ENCODE measurements around the gene COBL.
A peak's percentile ranks its signal among the peaks of the same experiment; 100 is the strongest.

The COBL gene

GRCh38 chr7:51138123-51139085, 178.2 kb downstream of the COBL start:
- DNase-seq = peak; percentile 40

DNA sequence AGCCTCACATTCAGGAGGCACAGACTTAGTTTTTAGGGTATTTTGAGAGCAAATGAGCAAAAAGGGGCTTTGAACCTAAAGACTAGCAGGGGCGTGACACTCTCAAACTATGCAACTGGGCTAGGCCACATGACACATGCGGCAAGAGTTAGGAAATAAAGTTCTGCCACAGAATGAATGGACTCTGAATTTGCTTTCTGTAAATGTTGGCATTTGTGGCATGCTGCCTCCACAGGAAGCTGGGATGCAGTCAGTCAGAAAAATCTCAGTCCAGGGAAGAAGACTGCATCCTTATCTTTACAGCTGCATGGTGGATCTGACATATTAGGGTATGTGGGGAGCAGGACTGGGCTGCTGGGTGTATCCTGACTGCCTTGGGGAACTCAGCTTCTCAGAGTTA, 181.0 kb downstream of the COBL start:
- no peak for DNase-seq

DNA sequence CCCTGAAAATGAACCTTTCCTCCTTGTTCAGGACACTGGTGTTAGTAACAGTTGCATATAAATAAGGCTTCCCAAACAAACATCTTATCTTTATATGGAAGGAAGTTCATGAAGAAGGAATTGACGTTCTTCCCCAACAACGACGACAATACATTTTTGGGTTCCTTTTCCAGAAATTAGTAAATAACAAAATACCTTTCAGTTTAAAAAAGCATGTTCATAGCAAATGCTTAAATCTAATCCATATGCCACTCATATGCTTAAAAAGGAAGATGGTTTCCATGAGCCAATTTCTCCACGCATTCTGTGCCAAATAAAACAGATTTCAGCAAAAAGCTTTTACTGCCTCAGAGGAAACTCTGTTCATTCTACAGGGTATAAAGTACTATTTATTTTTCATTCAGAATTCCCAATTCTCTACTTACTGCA, 182.6 kb downstream of the COBL start:
- no peak for DNase-seq

- DNase-seq = no peak
These were observed 183.9 kb downstream of the COBL start for GRCh38 chr7:51132661-51133060.

DNA sequence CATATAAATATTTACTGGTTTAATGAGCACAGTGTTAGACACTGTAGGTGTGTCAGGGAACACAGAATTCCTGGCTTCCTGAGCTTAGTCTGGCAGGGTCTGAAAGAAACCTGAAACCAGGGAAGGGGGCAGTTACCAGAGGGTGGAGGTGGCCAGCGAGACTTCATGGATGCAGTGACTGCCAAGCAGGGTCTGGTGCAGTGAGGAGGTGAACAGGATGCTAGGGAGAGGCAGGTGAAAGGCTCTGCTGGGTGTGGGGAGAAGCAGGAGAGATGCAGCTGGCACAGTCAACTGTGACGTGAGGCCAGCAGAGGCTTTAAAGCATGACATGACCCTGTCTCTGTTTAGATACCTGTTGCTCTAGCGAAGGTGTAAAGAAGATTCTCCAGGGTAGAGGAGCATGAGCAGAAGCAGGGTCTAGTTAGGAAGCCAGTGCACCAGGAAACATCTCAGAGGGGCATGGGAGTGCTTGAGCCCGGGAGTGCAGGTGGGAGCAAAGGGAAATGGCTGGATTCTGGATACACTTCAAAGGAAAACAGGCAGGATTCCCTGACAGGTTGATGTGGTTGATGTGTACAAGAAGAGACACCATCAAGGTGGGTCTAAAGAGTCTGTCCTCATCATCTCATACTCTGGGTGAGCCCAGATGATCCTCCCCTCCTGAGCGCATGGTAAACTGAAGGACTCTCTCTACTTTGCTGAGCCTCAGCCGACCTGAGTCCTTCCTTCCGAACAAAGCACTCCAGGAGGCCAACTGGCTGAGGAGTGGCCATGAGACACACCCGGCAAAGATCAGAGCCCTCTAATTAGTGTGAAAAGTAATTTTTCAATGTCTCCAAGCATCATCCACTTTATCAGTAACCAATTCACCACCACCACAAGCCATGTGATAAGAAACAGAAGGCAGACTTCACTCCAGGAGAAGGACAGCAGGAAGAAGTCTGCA, 186.8 kb downstream of the COBL start:
- no peak for DNase-seq

- DNase-seq = no peak
These were observed 187.8 kb downstream of the COBL start for GRCh38 chr7:51128545-51129435.

GRCh38 chr7:51127618-51127904, 189.0 kb downstream of the COBL start:
- DNase-seq = no peak

DNA sequence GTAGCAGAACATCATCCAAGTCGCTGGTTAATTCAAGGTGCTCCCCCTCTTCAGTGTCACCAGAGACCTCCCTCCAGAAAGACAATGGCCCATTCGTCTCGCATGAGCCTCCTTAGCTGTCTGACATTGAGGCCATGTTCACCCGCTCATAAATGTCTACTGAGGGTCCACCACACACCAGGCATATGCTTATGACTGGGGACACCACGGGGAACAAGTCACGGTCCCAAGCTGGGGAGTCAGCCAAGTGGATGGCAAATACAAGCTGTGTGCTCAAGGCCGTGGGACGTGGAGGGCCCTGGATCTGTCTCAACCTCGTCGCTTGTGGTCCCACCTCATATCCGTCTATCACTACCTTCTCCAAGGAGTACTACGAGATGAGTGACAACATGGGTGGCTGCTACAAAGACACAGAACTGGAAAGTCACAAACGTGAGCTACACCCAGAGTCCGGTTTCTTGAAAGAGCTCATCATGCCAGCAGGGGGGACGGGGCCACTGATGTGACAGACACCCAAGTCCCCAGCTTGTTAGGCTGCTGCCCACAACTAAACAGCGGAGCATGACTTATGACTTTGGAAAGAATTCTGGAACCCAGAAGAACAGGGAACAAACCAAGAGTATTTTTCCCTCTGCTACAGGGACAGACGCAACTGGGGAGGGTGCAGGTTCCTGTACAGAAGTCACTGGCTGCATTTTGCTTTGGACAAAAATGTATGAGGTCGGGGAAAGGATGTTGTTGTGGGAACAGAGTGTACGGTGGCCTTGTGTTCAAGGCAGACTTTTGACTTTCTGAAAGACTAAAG, 189.6 kb downstream of the COBL start:
- DNase-seq = no peak

DNA sequence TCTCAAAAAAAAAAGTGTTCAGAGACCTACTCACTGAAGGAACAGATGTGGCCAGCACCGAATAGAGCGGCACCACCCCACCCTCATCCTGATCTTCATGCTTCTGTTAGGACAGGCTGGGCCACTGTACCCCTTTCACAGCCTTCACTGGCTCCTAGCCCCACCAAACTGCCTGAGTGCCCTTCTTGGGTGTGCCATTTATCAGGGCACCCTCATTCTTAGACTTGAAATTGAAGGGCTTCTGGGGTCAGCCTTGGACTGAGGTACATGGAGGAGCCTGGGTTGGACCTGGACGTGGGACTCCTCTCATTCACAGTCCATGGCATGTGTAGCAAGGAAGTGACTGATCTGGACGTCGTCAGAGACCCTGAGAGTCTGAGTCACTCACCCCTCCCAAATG, 190.3 kb downstream of the COBL start:
- DNase-seq = no peak

DNA sequence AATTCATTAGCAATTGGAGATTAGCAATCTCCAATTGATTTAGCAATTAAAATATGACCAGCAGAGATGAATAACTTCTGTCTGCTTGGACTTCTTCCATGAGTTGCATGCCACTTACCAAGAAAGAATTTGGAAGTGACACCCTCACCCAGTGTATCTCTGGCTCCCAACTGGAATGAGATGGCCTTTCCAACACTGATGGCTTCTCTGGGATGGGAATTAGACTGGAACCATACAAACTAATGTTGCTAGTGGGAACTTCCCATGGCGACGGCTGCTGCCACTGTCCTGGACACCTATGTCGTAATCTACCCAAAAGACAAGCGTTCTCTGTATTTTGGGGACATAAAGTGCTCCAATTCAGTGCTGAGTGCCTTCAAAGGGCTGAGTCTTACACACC, 192.3 kb downstream of the COBL start:
- DNase-seq = no peak

GRCh38 chr7:51123322-51124019, 193.1 kb downstream of the COBL start:
- DNase-seq = no peak

GRCh38 chr7:51121931-51122425, 194.6 kb downstream of the COBL start:
- peak; percentile 29 for DNase-seq

DNA sequence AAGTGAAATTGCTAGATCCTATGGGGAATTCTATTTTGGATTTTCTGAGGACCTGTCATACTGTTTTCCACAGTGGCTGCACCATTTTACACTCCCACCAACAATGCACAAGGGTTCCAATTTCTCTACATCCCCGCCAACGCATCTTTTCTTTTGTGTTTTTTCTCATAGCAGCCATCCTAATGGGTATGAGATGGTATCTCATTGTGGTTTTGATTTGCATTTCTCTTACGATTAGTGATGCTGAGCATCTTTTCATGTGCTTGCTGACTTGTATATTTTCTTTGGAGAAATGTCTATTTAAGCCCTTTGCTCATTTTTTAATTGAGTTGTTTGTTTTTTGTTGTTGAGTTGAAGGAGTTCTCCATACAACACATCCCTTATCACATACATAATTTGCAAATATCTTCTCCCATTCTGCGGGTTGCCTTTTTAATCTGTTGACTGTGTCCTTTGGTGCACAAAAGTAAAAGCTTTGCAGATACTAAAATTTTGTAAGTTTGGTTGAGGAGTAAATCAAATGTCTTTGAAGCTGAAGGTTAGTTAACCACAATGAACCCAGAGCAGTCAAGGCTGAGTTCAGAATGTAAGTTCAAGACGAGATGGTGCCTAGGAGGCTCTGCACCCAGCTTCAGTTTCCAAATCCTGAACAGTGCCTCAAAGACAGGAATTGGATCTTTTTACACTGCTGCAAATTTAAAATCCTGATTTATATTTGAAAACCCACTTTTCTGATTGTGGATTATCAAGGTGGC, 195.4 kb downstream of the COBL start:
- no peak for DNase-seq

DNA sequence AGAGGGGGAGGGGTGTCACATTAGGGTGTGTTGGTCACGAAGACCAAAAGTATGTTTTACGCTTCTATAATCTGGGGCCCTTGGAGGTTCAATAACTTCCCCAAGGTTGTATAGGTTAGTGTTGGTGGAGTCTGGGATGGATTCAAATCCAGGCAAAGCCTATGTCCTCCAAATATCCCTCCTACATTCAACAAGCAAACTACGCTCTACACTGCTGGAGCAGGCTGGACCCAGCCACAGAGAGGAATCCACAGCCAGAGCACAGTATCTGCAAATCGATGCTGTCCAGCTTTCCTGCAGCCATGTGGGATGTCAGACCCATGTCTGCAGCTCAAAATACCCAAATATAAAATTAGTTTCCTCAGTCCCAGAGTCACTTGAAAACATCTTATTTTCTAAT, 198.0 kb downstream of the COBL start:
- DNase-seq = no peak

- DNase-seq = no peak
These were observed 202.1 kb downstream of the COBL start for GRCh38 chr7:51114501-51114900.

GRCh38 chr7:51113962-51114361, 202.6 kb downstream of the COBL start:
- no peak for DNase-seq

GRCh38 chr7:51113560-51113959, 203.0 kb downstream of the COBL start:
- DNase-seq = no peak

DNA sequence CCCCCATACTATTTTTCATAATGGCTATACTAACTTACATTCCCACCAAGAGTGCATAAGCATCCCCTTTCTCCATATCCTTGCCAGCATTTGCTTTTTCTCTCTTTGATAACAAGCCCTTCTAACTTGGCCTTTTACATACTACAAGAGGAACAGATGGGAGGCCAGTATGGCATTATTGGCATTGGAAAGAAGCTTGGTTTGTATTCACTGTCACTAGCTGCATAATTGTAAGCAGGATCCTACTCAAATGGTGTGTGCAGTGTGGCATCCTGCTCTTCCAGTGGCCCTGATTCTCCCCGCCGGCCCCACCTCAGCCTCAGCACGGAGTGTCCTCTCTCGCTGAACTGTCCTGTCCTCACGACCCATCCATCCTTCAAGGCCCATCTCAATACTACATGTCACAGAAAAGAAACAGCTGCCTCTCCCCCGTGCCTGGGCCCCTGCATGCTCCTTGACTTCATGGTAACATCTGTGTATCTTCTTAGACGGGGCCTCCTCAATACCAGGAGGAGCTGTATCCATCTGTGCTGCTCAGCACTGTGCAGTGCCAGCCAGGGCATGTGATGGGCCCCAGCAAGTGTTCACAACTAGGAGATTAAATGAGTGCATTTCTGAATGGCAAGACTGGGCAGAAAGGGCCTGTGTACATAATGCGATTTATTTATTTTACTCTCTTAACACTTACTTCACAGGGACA, 205.2 kb downstream of the COBL start:
- no peak for DNase-seq

DNA sequence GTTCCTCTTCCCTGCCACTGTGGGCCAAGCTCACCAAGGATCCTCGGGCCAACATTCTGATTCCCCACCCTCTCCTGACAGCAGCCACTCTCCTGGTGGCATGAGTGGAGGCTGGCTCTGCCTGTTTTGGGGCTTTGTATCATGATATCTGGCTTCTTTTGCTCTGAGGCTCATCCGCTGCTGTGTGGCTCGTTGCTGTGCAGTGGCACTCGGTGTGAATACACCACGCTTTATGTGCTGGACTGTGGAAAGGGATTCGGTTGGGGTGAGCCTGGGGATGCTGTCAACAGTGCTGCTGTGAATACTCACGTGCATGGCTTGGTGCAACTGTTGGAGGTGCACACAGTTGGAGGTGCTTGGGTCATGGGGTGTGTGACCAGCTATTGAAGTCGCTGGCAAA, 208.5 kb downstream of the COBL start:
- DNase-seq = no peak

- no peak for DNase-seq
These were observed 212.3 kb downstream of the COBL start for GRCh38 chr7:51104278-51104677.

Data from NCI-H2029 treated with DMSO at 0.1 percent for 48 hours (cell line).